Muscle of arm (tissue), 12 donors: ENCODE results near the gene TBX21. TPM values are rescaled to one million over a fixed set of nuclear protein-coding genes. Genes with fewer than 3 reads are reported as not detected.

ENCODE experiments used
- DNase-seq: peaks from one replicate; pipeline ENCODE4 v3.0.0-alpha.2; 2013
- polyA plus RNA-seq, 12 donors: library from polyadenylated mRNA; unstranded; fragments of 120-200 nt; gene quantifications; one replicate each; pipeline ENCODE4 v1.2.1, GENCODE V29; 2013; ENCODE audit not compliant: insufficient read length in 12 of 12

Gene TBX21
- polyA plus RNA-seq, 12 donors: 0.07 to 0.40 (median 0.15) TPM; not detected in 3

DNA sequence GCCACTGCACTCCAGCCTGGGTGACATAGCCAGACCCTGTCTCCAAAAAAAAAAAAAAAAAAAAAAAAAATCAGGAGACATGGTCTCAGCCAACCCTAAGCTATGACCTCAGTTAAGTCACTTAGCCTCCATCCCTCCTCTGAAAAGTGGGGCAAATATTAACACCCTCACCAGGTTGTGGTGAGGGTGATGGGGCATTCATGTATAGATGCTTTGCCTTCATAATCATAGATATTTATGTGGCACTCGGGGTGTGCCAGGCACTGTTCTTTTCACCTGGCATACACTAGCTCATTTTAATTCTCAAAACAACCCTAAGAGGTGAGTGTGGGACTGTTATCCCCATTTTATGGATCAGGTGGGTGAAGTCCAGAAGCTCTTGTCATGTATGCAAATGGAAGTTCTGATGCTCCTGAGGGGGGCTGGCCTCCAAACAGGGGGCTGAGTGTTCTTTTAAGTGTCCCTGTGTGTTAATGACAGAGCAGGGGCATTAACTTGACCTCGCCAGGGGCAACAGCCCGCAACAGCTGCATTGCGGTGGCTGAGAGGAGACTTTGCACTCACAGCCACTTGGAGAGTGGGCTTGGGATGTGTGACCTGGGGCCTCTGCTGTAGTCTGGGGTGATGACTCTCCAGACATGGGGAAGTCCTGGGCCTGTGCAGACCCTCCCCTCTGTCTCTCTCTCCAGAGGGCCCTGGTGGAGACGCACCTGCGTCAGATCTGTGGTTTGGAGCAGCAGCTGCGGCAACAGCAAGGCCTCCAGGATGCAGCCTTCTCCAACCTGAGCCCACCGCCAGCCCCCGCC is 34.9 kb upstream of the TBX21 start:
- DNase-seq: no peak

DNA sequence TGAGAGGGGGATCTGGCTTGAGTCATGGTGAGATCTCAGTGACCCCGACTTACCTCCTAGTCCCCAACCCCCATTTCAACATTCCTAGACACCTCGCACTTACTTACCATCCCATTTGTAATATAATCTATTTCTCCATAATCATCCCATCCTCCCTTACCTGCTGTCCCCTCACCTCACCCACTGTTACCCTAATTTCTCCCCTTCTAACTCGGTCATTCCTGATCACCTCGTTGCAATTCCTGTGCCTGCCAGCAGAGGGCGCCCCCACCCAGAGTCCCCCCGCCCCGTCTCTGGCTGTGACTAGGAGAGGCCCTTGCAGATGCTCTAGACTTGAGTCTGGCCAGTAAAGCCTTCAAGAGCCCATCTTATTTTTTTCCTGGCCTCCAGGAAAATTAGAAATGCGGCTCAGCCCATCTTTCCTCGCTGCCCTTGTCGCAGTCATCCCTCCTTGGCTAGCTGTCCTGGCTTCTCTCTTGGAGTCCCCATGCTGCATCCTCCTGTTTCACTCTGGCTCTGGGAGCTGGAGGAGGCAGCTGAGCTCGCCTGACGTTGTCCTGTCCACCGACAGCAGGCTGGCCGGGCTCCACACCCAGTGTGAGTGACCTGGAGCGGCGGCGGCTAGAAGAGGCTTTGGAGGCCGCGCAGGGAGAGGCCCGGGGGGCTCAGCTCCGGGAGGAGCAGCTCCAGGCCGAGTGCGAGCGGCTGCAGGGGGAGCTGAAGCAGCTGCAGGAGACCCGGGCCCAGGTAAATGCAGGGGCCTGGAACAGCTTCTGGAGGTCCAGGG is 34.1 kb upstream of the TBX21 start:
- no peak for DNase-seq

DNA sequence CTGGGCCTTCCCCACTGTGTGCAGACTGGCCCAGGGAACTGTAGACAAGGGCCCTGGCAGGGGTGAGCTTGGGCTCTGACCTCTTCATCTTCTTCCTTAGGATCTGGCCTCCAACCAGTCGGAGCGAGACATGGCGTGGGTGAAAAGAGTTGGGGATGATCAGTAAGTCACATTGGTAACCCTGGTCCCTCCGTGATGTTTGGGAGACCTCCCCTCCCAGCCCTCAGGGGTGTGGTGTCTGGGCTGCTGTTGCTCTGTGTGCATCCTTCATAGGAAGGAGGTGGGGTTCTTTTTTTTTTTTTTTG is 33.5 kb upstream of the TBX21 start:
- DNase-seq: no peak

- no peak for DNase-seq
Observed at GRCh38 chr17:47700471-47701449, 32.3 kb upstream of the TBX21 start.

DNA sequence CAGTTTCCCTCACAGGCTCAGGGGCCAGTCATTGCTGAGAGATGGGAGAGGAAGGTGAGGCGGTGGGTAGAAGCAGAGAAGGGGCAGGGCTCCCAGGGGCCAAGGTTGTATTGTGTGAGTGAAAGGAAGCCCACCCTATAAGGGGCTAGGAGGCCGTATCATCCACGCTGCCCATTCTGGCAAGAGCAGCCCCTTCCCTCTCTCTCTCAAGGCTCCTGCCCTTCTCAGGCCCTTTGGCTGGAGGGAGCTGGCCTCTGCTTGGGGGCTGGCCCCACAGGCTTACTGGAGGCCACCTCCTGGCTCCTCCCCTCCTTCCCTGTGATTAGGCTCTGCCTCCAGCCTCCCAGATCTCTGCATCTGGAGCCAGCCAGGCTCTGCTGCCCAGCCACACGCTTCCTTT is 31.4 kb upstream of the TBX21 start:
- no peak for DNase-seq

GRCh38 chr17:47702391-47702995 is 30.5 kb upstream of the TBX21 start:
- DNase-seq: no peak

GRCh38 chr17:47703191-47703591 is 29.8 kb upstream of the TBX21 start:
- DNase-seq: no peak

- DNase-seq: no peak
Observed at GRCh38 chr17:47703671-47704070, 29.4 kb upstream of the TBX21 start.

GRCh38 chr17:47704116-47704515 is 28.9 kb upstream of the TBX21 start:
- DNase-seq: no peak

- no peak for DNase-seq
Observed at GRCh38 chr17:47704736-47705135, 28.3 kb upstream of the TBX21 start.

GRCh38 chr17:47705536-47706530 is 27.2 kb upstream of the TBX21 start:
- DNase-seq: no peak

DNA sequence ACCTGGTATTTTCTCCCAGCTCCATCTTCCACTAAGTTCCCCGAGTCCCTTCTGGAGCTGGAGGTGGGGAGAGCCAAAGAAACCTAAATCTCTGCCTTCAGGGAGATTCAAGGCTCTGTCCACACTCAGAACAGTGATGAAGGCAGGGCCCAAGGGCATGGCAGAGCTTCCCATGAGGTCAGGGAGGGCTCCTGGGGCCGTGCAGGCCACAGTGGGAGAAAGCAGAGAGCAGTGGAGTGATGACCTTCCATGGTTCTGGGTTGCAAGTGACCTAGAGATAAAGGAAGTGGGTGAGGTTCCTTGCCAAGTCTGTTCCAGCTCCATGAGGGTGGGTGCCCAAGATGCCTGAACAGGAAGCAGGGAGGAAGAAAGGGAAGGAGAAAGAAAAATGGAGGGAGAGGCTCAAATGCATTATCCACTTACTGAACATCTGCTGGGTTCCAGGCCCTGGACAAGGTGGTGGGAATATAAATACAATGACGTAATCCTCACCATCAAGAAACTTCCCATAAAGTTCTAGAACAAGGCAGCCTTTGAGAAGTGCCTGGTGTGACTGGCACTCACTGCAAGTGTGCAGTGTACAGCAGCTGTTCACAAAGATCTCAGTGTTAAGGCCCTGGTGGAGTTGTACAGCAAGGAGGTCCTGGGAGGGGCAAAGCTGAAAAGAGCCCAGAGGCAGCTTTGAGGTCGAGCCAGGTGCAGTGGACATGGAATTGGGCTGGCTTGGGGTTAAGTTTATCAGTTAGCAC is 25.8 kb upstream of the TBX21 start:
- no peak for DNase-seq

GRCh38 chr17:47707884-47708283 is 25.2 kb upstream of the TBX21 start:
- DNase-seq: no peak

DNA sequence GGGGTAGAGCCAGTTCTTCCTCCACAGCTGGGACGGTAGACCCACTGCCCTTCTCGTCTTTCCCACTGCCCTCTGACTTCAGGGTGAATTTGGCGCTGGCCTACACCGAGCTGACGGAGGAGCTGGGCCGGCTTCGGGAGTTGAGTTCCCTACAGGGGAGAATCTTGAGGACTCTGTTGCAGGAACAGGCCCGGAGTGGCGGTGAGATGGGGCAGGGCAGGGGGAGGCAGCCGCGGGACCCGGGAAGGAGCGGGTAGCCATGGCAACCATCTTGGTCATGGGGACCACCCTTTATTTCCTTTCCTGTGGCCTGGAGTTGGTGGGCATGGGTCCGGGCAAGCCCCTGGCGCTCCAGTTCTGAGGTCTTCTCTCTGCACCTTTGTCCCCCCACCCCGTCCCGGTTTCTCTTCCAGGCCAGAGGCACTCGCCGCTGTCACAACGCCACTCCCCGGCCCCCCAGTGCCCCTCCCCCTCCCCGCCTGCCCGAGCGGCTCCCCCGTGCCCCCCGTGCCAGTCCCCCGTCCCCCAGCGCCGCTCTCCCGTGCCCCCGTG is 24.6 kb upstream of the TBX21 start:
- no peak for DNase-seq

DNA sequence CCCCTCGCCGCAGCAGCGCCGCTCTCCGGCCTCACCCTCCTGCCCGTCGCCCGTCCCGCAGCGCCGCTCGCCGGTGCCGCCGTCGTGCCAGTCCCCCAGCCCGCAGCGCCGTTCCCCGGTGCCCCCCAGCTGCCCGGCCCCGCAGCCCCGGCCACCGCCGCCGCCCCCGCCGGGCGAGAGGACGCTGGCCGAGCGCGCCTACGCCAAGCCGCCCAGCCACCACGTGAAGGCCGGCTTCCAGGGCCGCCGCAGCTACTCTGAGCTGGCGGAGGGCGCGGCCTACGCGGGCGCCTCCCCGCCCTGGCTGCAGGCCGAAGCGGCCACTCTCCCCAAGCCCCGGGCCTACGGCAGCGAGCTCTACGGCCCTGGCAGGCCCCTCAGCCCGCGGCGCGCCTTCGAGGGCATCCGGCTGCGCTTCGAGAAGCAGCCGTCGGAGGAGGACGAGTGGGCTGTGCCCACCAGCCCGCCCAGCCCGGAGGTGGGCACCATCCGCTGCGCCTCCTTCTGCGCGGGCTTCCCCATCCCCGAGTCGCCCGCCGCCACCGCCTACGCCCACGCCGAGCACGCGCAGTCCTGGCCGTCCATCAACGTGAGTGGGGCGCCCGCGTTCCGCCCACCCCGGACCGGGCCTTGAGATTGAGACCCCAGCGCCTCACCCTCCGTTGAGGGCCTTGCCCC is 24.0 kb upstream of the TBX21 start:
- DNase-seq: no peak

DNA sequence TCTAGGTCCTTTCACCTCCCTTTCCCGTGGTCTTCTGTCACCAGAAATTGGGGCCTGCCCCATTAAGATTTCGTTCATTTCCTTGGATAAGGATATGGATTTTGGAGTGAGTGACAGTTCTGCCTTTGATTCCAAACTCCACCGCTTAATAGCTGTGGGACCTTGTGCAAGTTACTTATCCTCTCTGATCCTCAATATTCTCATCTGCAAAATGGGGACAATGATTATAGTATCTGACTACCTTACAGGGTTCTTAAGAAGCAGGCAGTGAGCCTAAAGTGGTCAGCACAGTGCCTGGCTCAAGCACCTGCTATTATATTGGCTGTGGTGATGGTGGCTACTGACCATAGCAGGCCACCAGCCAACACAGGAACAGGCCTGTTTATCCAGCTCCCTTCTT is 23.4 kb upstream of the TBX21 start:
- no peak for DNase-seq

DNA sequence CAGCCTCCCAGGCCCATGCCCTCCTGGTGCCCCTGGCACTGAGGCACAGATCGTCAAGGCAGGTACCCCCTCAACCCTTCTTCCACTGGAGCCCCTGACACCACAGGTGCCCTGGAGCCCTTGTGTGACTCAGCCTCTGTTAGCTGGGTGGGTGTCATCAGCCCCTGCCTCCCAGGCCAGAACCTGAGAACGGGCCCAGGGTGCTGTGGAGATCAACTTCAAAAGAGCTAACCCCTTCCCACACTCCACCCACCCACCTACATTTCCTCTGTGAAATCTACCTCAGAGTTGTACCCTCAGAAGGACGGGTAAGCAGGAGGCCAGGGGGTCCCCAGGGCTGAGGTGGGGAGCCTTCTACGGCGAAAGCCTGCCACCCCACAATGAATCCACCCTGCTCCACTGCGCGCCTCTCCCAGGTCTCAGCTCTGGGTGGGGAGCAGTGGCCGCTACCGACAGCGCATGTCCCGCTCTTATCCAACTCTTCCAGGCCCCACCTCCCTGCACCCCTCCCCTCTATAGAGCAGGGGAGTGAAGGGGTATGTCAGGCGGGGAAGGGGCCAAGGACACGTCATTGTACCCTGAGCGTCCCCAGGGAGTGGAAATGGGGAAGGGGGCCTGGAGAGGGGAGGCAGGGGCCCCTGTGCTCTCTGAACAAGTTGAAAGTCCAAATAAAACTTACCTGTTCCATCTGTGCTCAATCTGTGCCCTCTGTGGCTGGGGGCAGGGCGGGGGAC is 21.5 kb upstream of the TBX21 start:
- DNase-seq: no peak
